ENCODE data around the gene LMAN2L. TPM values are rescaled to one million over a fixed set of nuclear protein-coding genes. Genes with fewer than 3 reads are reported as not detected.

The LMAN2L gene, protein sequence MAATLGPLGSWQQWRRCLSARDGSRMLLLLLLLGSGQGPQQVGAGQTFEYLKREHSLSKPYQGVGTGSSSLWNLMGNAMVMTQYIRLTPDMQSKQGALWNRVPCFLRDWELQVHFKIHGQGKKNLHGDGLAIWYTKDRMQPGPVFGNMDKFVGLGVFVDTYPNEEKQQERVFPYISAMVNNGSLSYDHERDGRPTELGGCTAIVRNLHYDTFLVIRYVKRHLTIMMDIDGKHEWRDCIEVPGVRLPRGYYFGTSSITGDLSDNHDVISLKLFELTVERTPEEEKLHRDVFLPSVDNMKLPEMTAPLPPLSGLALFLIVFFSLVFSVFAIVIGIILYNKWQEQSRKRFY
- total RNA-seq: 1 to 10 TPM; 6.9 to 7.4 TPM

GRCh38 chr2:96739633-96740428, at the start of gene LMAN2L:
Gene LMAN2L (minus strand): TSS chr2:96740064. CDS start chr2:96740040, 24 bp downstream.
- POLR2A ChIA-PET: no interaction called here

GRCh38 chr2:96789245-96789617, 49.4 kb upstream of the LMAN2L start:
- ChIA-PET CTCF (no interaction called here), POLR2A (interaction anchor here (0.6 kb wide), 1 partner anchor 449 kb away, joined by 3 read pairs; no protein-coding TSS in a partner anchor)

More at GRCh38 chr2:96739633-96740428, at the start of gene LMAN2L:
- CTCF ChIA-PET: interaction anchor here (0.9 to 1.0 kb wide), 2 partner anchors 22 to 98 kb away, joined by 3 read pairs; no protein-coding TSS in a partner anchor

- CTCF ChIA-PET: no interaction called here
Measured at GRCh38 chr2:96788442-96789244, 48.8 kb upstream of the LMAN2L start.

DNA sequence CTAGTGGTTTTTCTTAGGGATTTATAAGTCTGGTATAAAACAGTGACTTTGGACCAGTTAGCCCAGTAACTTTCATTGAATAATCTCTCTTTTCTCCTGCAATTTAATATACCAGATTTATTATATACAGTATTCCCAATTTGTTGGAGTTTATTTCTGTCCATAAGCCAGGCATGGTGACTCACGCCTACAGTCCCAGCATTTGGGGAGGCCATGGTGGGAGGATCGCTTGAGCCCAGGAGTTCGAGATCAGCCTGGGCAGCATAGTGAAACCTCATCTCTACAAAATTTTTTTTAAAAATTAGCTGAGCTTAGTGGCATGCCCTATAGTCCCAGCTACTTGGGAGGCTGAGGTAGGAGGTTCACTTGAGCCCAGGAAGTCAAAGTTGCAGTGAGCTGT, 47.5 kb upstream of the LMAN2L start:
- ChIA-PET POLR2A (no interaction called here), CTCF (no interaction called here)

More at GRCh38 chr2:96788442-96789244, 48.8 kb upstream of the LMAN2L start:
- POLR2A ChIA-PET: no interaction called here

GRCh38 chr2:96783388-96783787, 43.5 kb upstream of the LMAN2L start:
- ChIA-PET CTCF (no interaction called here), POLR2A (no interaction called here)

DNA sequence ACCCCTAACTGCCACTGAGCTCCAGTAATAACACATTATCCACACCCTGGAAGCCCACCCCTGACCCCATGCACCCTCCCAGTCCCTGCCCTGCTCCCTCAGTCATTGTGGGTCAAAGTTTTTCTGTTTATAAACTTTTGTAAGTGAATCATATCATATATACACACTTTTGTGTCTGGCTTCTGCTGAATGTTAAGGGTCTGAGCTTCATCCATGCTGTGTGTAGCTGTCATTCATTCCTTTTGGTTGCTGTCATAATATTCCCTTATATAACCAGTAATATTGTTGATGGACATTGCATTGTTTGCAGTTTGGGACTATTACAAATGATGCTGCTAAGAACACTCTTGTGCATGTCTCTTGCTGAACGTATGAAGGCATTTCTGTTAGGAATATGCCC, 35.3 kb upstream of the LMAN2L start:
- ChIA-PET CTCF (interaction anchor here (3.2 kb wide), 1 partner anchor 13 kb away, joined by 17 read pairs; no protein-coding TSS in a partner anchor), POLR2A (no interaction called here)

- ChIA-PET POLR2A (interaction anchor here (0.5 to 1.3 kb wide), 7 partner anchors 13 to 338 kb away, joined by 3 to 6 read pairs (median 4); partner anchors contain the start of genes ANKRD39, CNNM3 and CNNM4), CTCF (interaction anchor here (0.7 to 3.2 kb wide), 7 partner anchors 8 to 220 kb away, joined by 3 to 17 read pairs (median 3); partner anchors contain the start of gene ANKRD39)
Measured at GRCh38 chr2:96773922-96774321, 34.1 kb upstream of the LMAN2L start.

DNA sequence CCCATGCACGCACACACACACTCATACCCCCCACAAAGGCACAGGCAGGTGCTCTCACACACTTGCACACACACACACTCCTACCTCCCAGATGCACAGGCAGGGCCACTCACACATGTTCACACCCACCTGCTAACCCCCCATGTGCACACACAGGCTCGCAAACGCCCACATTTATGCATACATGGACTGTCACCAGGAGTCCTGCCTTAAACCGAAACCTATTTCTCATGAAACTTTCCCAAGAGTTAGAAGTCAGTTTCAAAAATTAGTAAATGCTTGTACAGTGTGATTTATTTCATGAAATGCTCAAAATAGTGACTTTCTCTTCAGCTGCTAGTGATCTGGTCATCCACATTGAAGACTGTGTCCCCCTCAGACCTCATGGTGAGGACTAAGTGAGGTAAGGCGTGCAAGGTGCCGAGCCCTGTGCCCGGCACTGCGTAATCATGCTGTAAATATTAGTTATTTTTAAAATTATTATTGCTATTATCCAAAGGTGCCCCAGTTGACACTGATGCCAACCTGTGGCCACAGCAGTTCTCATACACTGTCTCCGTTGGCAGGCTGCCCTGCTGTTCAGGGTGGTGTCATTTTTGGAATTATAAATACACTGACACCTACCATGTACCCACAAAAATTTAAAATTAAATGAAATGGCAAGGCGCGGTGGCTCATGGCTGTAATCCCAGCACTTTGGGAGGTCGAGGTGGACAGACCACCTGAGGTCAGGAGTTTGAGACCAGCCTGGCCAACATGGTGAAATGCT, 33.2 kb upstream of the LMAN2L start:
- CTCF ChIA-PET: interaction anchor here (1.0 to 3.2 kb wide), 5 partner anchors 9 to 219 kb away, joined by 3 to 17 read pairs (median 3); no protein-coding TSS in a partner anchor
- POLR2A ChIA-PET: interaction anchor here (0.5 to 1.3 kb wide), 4 partner anchors 12 to 339 kb away, joined by 4 to 6 read pairs (median 5); partner anchors contain the start of genes ANKRD39 and CNNM4

- ChIA-PET CTCF (no interaction called here), POLR2A (no interaction called here)
Measured at GRCh38 chr2:96771796-96772618, 32.1 kb upstream of the LMAN2L start.

GRCh38 chr2:96770442-96771202, 30.8 kb upstream of the LMAN2L start:
- POLR2A ChIA-PET: no interaction called here

DNA sequence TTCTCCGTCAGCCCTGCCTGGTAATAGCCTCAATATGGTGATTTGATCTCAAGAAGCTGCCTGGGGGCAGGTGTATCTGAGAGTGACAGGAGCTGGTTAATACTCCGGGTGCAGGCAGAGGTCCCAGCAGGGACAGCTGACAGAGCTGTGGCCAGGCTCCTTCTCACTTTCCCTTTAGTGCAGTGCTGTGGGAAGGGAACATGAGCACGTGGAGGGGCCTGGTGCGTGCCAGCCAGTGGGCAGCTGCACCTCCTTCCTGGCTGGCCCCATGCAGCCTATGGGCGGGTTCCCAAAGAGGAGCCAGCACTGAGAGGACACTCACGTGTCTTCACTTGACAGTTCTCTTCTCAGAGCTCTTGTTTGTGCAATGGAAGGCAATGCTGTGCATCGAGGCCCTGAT, 29.9 kb upstream of the LMAN2L start:
- CTCF ChIA-PET: interaction anchor here (0.8 to 1.1 kb wide), 2 partner anchors 8 to 30 kb away, joined by 3 to 5 read pairs; no protein-coding TSS in a partner anchor
- POLR2A ChIA-PET: no interaction called here

More at GRCh38 chr2:96770442-96771202, 30.8 kb upstream of the LMAN2L start:
- CTCF ChIA-PET: interaction anchor here (0.7 to 1.1 kb wide), 4 partner anchors 9 to 193 kb away, joined by 3 to 5 read pairs (median 3); no protein-coding TSS in a partner anchor

DNA sequence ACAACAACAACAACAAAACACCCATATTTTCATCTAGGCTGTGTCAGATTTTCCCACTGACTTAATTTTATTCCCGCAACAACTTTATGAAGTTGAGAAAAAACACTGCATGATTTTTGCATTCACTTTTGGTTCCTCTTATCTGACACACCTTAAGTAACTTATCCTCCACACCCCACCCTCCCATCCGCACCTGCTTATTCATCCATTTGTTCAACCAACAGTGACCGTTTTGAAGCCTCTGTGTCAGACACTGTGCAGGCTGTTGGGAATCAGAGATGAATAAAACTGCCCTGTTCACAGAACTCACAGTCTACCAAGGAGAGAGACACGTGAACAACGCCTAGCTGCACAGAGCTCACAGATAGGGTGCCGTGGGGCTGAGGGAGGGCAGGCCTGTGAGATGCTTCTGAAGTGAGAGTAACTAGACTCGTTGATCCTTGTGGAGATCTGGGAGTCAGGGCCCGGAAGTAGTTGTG, 28.3 kb upstream of the LMAN2L start:
- POLR2A ChIA-PET: no interaction called here
- CTCF ChIA-PET: no interaction called here

DNA sequence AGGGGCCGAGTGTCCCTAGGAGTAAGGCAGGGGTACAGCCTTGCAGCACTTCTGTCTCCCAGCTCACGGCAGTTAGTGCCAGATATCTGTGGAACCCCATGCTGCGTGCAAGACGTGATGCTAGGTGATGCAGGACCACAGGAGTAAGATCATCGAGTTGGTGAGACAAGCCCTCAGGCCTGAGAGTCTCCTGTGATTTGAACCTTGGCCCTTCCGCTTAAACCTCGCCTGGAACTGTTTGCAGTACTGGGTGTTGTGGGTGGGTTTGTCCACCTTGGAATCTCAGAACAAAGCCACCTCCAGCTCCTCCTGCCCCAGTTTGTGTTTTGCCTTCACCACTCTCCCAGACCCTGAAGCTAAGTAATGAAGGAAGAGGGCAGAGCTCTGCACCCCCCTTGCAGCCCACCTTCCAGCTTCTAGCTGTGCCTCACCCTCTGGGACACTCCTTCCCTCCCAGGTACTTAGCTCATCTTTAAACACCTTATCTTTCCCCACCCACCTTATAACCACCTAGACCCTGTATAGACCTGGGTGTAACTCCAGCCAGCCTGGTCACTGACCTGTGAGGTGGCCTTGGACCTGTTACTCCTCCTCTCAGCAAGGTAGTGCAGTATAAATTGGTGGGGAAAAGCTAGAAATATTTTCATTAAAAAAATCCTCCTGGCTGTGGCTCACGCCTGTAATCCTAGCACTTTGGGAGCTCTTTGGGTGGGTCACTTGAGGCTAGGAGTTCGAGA, 27.4 kb upstream of the LMAN2L start:
- ChIA-PET POLR2A (interaction anchor here (0.6 kb wide), 1 partner anchor 47 kb away, joined by 4 read pairs; no protein-coding TSS in a partner anchor), CTCF (no interaction called here)

DNA sequence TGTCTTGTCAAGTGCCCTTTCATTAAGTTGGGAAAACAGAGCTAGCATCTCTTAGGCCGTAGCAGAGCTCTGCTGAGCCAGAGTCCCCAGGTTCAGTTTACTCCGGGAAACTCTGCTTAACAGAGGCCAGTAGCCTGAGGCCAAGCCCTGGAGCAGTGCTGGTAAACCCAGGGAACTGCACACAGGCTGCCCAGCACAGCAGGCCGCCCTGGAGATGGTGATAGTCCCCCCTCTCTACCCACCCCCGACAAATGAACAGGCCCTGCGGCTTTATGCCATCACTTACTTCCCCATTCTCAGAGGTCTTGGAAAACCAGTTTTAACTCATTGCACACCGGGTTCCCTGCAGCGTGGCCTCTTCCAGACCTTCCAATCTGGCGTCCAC, 24.4 kb upstream of the LMAN2L start:
- CTCF ChIA-PET: interaction anchor here (0.6 to 1.4 kb wide), 2 partner anchors 22 to 58 kb away, joined by 3 read pairs; no protein-coding TSS in a partner anchor
- POLR2A ChIA-PET: interaction anchor here (0.6 kb wide), 1 partner anchor 235 kb away, joined by 3 read pairs; no protein-coding TSS in a partner anchor

DNA sequence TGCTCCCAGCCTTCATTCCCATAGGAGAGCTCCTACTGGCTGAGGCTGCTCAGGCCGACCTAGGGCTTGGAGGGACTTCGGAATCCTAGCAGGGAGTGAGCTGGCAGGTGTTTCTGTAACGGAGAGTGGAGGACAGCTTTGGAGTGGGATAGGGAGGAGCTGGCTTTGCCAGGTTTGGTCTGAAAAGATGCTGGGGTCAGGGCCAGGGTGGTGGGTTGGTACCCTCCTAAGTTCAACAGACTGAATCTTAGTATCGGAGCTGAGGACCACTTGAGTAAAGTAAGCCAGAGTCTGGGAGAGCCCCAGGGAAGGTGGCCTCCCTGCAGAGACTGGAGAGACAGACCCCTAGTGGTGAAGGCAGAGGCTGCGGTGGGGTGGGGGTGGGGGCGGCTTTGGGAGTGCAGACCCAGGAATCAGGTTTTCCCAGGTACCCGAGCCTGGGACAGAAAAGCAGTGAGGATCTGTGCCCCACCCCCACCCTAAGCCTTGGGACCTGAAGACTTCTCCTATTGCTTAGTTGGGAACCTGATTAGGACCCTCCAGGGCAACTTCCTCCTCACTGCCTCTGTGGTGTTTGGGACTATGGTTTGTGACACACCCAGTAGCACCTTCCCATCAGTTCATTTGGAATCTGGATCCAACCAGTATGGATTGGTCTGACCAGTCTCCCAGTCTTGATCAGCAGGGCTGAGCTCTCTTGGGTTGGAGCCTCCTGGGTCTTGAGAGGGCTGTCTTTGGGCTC, 23.8 kb upstream of the LMAN2L start:
- POLR2A ChIA-PET: interaction anchor here (0.6 to 1.1 kb wide), 3 partner anchors 14 to 582 kb away, joined by 3 to 4 read pairs (median 4); no protein-coding TSS in a partner anchor
- CTCF ChIA-PET: interaction anchor here (0.6 to 3.0 kb wide), 6 partner anchors 11 to 210 kb away, joined by 3 to 17 read pairs (median 3); no protein-coding TSS in a partner anchor
